ENCODE data around the gene WDR37. TPM values are rescaled to one million over a fixed set of nuclear protein-coding genes. Genes with fewer than 3 reads are reported as not detected.

Gene WDR37
- total and polyA plus RNA-seq, 10 of the 15 experiments (the other 5 are each of a cell fraction or from before 2014, with no cell fraction given) = 1.9 to 11.1 (median 7.1) TPM

DNA sequence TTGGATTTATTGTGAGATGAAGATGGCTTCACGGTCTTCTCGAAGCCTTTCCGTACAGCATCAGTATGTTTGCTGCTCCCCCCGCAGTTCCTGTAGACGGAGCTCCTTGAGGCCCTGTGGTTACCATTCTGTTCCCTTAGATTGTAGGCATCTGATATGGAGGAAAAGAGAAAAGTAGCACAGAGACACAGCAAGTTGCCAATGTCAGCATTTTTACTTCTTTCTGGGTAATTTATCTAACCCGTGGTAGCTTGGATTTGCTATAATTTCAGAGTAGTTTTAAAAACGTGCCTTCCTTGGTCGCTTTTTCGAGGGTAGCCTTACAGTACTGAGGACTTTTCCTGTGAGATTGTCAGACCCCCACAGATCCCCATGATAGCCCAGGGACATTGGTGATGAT lies 37.5 kb downstream of the WDR37 start:
- Histone ChIP-seq H3K27me3 (replicated peaks in 1 of 2; ENCODE audit: control insufficient read depth in 2 of 2, insufficient read depth in 2 of 2, low read length in 1 of 2) (no peaks in the 10 kb centered on the region), H3K4me3 (no peak overlapping the region), H4K20me1 (ENCODE audit: control insufficient read depth, insufficient read depth) (no peaks in the 10 kb centered on the region), H2AFZ (ENCODE audit: control insufficient read depth, low read depth, low read length) (no peak overlapping the region), H3K36me3 (ENCODE audit: control insufficient read depth in 2 of 2, insufficient read depth in 2 of 2, low read length in 1 of 2) (peaks cover 24 to 26% of the 10 kb centered on the region in 2 experiments; a peak in 3 of 4 replicates), H3K27ac (ENCODE audit: control insufficient read depth, insufficient read depth) (no peak overlapping the region), H3K4me2 (ENCODE audit: control insufficient read depth, insufficient read depth) (no peak overlapping the region), H3K9me3 (replicated peaks; ENCODE audit: control insufficient read depth, insufficient read depth, low read length) (no peaks in the 10 kb centered on the region), H3K9ac (ENCODE audit: control insufficient read depth, insufficient read depth, low read length) (no peak overlapping the region), H3K79me2 (ENCODE audit: control insufficient read depth, insufficient read depth, low read length) (no peaks in the 10 kb centered on the region), H3K4me1 (ENCODE audit: control insufficient read depth, insufficient read depth, low read length) (peaks cover 7% of the 10 kb centered on the region; the same call in 1 of the 2 replicates)
- intact Hi-C loops (cut with micrococcal nuclease; ENCODE audit: unreplicated experiment) = no loop called here
- ChIA-PET CTCF (no interaction called here), RAD21 (ENCODE audit: unreplicated experiment) (no interaction called here), SMC1A (ENCODE audit: uncharacterized antibody, unreplicated experiment) (interaction anchor here (1.2 kb wide), 1 partner anchor 20 kb away, joined by 3 read pairs; no protein-coding TSS in a partner anchor), POLR2A (no interaction called here)
- DNase-seq (ENCODE audit: low read depth, low spot score) = no peak
- no TSS peak for BruUV-seq (replicated peaks)
- no peak for FAIRE-seq
- no peak for ATAC-seq
- 99% methylated on average over 9 of the region's 9 CpGs for whole genome bisulfite sequencing (ENCODE audit: insufficient coverage, insufficient replicate concordance, low lambda C conversion rate, missing lambda C conversion rate)
- in situ Hi-C loops (cut with MboI) = no loop called here
- TF ChIP-seq CHD1 (IDR thresholded peaks at IDR 0.05; ENCODE audit: low read depth, low read length) (no peak), RBBP5 (conservative IDR thresholded peaks at IDR 0.05) (no peak), EED (IDR thresholded peaks at IDR 0.05; ENCODE audit: low read depth) (no peak), FOXK2 (IDR thresholded peaks at IDR 0.05) (no peak), CEBPZ (IDR thresholded peaks at IDR 0.05; ENCODE audit: low read depth, low read length) (no peak), BCLAF1 (IDR thresholded peaks at IDR 0.05) (no peak), BCL3 (IDR thresholded peaks at IDR 0.05; ENCODE audit: borderline replicate concordance, insufficient read depth, low read depth, low read length, poor library complexity, severe bottlenecking) (no peak)
- TF ChIP-seq, protein P1, sequence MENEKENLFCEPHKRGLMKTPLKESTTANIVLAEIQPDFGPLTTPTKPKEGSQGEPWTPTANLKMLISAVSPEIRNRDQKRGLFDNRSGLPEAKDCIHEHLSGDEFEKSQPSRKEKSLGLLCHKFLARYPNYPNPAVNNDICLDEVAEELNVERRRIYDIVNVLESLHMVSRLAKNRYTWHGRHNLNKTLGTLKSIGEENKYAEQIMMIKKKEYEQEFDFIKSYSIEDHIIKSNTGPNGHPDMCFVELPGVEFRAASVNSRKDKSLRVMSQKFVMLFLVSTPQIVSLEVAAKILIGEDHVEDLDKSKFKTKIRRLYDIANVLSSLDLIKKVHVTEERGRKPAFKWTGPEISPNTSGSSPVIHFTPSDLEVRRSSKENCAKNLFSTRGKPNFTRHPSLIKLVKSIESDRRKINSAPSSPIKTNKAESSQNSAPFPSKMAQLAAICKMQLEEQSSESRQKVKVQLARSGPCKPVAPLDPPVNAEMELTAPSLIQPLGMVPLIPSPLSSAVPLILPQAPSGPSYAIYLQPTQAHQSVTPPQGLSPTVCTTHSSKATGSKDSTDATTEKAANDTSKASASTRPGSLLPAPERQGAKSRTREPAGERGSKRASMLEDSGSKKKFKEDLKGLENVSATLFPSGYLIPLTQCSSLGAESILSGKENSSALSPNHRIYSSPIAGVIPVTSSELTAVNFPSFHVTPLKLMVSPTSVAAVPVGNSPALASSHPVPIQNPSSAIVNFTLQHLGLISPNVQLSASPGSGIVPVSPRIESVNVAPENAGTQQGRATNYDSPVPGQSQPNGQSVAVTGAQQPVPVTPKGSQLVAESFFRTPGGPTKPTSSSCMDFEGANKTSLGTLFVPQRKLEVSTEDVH (IDR thresholded peaks at IDR 0.05; ENCODE audit: low read depth, partially characterized antibody) = no peak
- TF ChIP-seq, protein P2, sequence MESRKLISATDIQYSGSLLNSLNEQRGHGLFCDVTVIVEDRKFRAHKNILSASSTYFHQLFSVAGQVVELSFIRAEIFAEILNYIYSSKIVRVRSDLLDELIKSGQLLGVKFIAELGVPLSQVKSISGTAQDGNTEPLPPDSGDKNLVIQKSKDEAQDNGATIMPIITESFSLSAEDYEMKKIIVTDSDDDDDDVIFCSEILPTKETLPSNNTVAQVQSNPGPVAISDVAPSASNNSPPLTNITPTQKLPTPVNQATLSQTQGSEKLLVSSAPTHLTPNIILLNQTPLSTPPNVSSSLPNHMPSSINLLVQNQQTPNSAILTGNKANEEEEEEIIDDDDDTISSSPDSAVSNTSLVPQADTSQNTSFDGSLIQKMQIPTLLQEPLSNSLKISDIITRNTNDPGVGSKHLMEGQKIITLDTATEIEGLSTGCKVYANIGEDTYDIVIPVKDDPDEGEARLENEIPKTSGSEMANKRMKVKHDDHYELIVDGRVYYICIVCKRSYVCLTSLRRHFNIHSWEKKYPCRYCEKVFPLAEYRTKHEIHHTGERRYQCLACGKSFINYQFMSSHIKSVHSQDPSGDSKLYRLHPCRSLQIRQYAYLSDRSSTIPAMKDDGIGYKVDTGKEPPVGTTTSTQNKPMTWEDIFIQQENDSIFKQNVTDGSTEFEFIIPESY (IDR thresholded peaks at IDR 0.05) = no peak
- TF ChIP-seq, protein P3, sequence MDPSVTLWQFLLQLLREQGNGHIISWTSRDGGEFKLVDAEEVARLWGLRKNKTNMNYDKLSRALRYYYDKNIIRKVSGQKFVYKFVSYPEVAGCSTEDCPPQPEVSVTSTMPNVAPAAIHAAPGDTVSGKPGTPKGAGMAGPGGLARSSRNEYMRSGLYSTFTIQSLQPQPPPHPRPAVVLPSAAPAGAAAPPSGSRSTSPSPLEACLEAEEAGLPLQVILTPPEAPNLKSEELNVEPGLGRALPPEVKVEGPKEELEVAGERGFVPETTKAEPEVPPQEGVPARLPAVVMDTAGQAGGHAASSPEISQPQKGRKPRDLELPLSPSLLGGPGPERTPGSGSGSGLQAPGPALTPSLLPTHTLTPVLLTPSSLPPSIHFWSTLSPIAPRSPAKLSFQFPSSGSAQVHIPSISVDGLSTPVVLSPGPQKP (IDR thresholded peaks at IDR 0.05; ENCODE audit: low read depth, low read length) = no peak

Data from GM12878 (cell line).